T1000 (cell line): ENCODE measurements around the gene ATP8B1.
"Not testable (repeated sequence)": the region's sequence is repeated elsewhere in the genome, so short reads cannot be mapped to it uniquely, and the experiment has no call there.

Experiments used
- DNase-seq: peaks from one replicate; lab custom pipeline; 2025; ENCODE audit warnings: mixed read lengths; lab: John Stamatoyannopoulos, UW

ATP8B1 gene

GRCh38 chr18:57803103-57803969 is at the start of gene ATP8B1:
TSS of gene ATP8B1 (minus strand) at chr18:57803315. CDS start at chr18:57731807, 71,508 bp downstream.
- DNase-seq = no peak

GRCh38 chr18:57850063-57850462 is 46.9 kb upstream of the ATP8B1 start:
- DNase-seq = no peak

- DNase-seq = not testable (repeated sequence)
Observed at GRCh38 chr18:57848374-57848773, 45.3 kb upstream of the ATP8B1 start.

GRCh38 chr18:57847431-57847830 is 44.3 kb upstream of the ATP8B1 start:
- not testable (repeated sequence) for DNase-seq

GRCh38 chr18:57846258-57846657 is 43.1 kb upstream of the ATP8B1 start:
- peak; percentile 6 for DNase-seq

- DNase-seq = no peak
Observed at GRCh38 chr18:57845605-57846074, 42.5 kb upstream of the ATP8B1 start.

GRCh38 chr18:57844319-57844718 is 41.2 kb upstream of the ATP8B1 start:
- no peak for DNase-seq

GRCh38 chr18:57843386-57843785 is 40.3 kb upstream of the ATP8B1 start:
- no peak for DNase-seq

- no peak for DNase-seq
Observed at GRCh38 chr18:57841568-57841967, 38.5 kb upstream of the ATP8B1 start.

GRCh38 chr18:57839942-57840381 is 36.8 kb upstream of the ATP8B1 start:
- no peak for DNase-seq

GRCh38 chr18:57837917-57838548 is 34.9 kb upstream of the ATP8B1 start:
- DNase-seq = no peak

- no peak for DNase-seq
Observed at GRCh38 chr18:57836557-57836956, 33.4 kb upstream of the ATP8B1 start.

GRCh38 chr18:57835904-57836303 is 32.8 kb upstream of the ATP8B1 start:
- no peak for DNase-seq

- no peak for DNase-seq
Observed at GRCh38 chr18:57834616-57835015, 31.5 kb upstream of the ATP8B1 start.

GRCh38 chr18:57833441-57834101 is 30.5 kb upstream of the ATP8B1 start:
- no peak for DNase-seq

- no peak for DNase-seq
Observed at GRCh38 chr18:57832730-57833129, 29.6 kb upstream of the ATP8B1 start.

GRCh38 chr18:57831597-57832377 is 28.7 kb upstream of the ATP8B1 start:
- DNase-seq = no peak

GRCh38 chr18:57827646-57828045 is 24.5 kb upstream of the ATP8B1 start:
- DNase-seq = no peak

- DNase-seq = no peak
Observed at GRCh38 chr18:57826252-57826651, 23.1 kb upstream of the ATP8B1 start.

GRCh38 chr18:57820583-57820982 is 17.5 kb upstream of the ATP8B1 start:
- DNase-seq = not testable (repeated sequence)

GRCh38 chr18:57819671-57820460 is 16.8 kb upstream of the ATP8B1 start:
- DNase-seq = peak; percentile 34
